K562 (cell line): ENCODE data around the gene HFE. TPM values are rescaled to one million over a fixed set of nuclear protein-coding genes. Genes with fewer than 3 reads are reported as not detected.

Experiments
- ARNT ChIP-seq, 2 experiments: fragments of 450-650 bp; IDR thresholded peaks; 2 replicates each; pipeline ENCODE4 v1.6.1; 2016; ENCODE audit warnings: mild to moderate bottlenecking in 1 of 2
- BCL6 ChIP-seq: fragments of 250-450 bp; sonication (Bioruptor Pico); IDR thresholded peaks from 2 replicates; pipeline ENCODE4 v1.4.0; 2020
- BCOR ChIP-seq: fragments of 450-650 bp; IDR thresholded peaks from 2 replicates; pipeline ENCODE4 v1.6.1; 2016
- CREM ChIP-seq: IDR thresholded peaks from 2 replicates; pipeline ENCODE4 v1.6.1; 2014; ENCODE audit warnings: antibody characterized with exemption, low read depth
- DACH1 ChIP-seq: fragments of 450-650 bp; IDR thresholded peaks from 2 replicates; pipeline ENCODE4 v1.6.1; 2018; ENCODE audit not compliant: partially characterized antibody
- GABPA ChIP-seq: fragments of 200-800 bp; sonication (Bioruptor generic); conservative IDR thresholded peaks from 2 replicates; pipeline ENCODE4 v1.6.1; 2016; ENCODE audit warnings: low read depth, missing genetic modification characterization, missing compliant biosample characterization
- PTTG1 ChIP-seq: fragments of 450-650 bp; IDR thresholded peaks from 2 replicates; pipeline ENCODE4 v1.6.1; 2016; ENCODE audit warnings: low read depth, mild to moderate bottlenecking, missing genetic modification characterization, missing compliant biosample characterization
- polyA plus RNA-seq, 8 experiments: library from polyadenylated mRNA; depleted of rRNA in 4 of 8; stranded (reverse) in 5 of 8; unstranded in 3 of 8; fragments of >200 nt; fragmentation: Nextera tagmentation in 2 of 8; fragmentation: Illumina TruSeq in 1 of 8; extraction: Ambion mirVana in 2 of 8; extraction: Trizol in 1 of 8; gene quantifications; 2 replicates each; pipeline versions ENCODE4 v1.2.1 to v1.2.3, GENCODE V29; 2011 to 2014; ENCODE audit warnings: inconsistent platforms in 1 of 8, missing spikeins in 1 of 8
- total RNA-seq, 7 experiments: library from RNA; depleted of rRNA in 6 of 7; stranded (reverse); fragments of >200 nt in 6 of 7; fragmentation: Illumina TruSeq in 2 of 7; extraction: Trizol in 2 of 7; gene quantifications; 2 replicates each; pipeline versions ENCODE4 v1.2.1 to v1.2.3, GENCODE V29; 2011 to 2021; ENCODE audit warnings: low replicate concordance in 1 of 7
- TF ChIP-seq, protein P1 (sequence below): fragments of 150-350 bp; IDR thresholded peaks from 2 replicates; pipeline ENCODE4 v1.6.1; 2014; ENCODE audit warnings: low read depth, mild to moderate bottlenecking, low read length, borderline replicate concordance
- TF ChIP-seq, protein P2 (sequence below): fragments of 250-450 bp; sonication (Bioruptor Pico); IDR thresholded peaks from 2 replicates; pipeline ENCODE4 v1.5.0; 2021; ENCODE audit warnings: mild to moderate bottlenecking, moderate library complexity
- TF ChIP-seq, protein P3 (sequence below): sonication (generic); formaldehyde crosslinking; IDR thresholded peaks from 2 replicates; pipeline ENCODE4 v1.8.0; 2022; ENCODE audit warnings: missing genetic modification reagents, mild to moderate bottlenecking, borderline replicate concordance

HFE gene
- total and polyA plus RNA-seq, 9 of the 15 experiments (the other 6 are each of a cell fraction or from before 2014, with no cell fraction given) = 0.14 to 1.2 (median 0.76) TPM

DNA sequence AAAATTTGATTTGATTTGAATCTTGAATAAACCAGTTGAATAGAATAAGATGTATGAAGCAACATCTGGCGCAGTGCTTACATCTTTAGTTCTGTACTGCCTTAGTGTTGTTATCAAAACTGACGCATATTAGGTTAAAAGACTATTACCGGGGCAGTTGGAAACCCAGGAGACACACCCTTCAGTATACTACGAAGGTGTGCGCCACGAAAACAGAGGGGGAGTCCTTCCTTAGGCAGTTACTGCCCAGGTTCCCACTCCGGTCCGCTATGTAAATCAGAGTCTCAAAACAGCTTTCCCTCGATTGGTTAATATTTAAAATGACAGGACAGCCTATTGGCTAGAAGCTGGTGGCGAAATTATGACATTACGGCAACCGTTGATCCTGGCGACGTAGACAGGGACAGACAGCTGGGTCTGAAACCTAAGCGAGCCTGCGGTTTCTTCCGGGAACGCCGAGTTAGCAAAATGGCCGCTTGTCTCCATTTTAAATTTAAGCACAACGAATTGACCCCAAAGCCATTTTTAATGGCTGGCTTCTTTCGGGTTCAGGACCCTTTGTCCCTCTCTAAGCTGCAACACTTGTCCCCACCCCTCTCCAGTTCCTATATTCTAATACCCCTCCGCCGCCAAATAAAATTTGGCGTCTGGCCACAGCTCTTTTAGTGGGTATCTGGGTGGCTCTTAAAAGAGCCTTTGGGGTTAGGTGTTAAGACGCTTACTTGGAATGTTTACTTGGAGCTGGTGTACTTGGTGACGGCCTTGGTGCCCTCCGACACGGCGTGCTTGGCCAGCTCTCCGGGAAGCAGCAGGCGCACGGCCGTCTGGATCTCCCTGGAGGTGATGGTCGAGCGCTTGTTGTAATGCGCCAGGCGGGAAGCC lies 35.8 kb downstream of the HFE start (continued):
- TF ChIP-seq, protein P1, sequence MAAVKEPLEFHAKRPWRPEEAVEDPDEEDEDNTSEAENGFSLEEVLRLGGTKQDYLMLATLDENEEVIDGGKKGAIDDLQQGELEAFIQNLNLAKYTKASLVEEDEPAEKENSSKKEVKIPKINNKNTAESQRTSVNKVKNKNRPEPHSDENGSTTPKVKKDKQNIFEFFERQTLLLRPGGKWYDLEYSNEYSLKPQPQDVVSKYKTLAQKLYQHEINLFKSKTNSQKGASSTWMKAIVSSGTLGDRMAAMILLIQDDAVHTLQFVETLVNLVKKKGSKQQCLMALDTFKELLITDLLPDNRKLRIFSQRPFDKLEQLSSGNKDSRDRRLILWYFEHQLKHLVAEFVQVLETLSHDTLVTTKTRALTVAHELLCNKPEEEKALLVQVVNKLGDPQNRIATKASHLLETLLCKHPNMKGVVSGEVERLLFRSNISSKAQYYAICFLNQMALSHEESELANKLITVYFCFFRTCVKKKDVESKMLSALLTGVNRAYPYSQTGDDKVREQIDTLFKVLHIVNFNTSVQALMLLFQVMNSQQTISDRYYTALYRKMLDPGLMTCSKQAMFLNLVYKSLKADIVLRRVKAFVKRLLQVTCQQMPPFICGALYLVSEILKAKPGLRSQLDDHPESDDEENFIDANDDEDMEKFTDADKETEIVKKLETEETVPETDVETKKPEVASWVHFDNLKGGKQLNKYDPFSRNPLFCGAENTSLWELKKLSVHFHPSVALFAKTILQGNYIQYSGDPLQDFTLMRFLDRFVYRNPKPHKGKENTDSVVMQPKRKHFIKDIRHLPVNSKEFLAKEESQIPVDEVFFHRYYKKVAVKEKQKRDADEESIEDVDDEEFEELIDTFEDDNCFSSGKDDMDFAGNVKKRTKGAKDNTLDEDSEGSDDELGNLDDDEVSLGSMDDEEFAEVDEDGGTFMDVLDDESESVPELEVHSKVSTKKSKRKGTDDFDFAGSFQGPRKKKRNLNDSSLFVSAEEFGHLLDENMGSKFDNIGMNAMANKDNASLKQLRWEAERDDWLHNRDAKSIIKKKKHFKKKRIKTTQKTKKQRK = no peak
- TF ChIP-seq, protein P2, sequence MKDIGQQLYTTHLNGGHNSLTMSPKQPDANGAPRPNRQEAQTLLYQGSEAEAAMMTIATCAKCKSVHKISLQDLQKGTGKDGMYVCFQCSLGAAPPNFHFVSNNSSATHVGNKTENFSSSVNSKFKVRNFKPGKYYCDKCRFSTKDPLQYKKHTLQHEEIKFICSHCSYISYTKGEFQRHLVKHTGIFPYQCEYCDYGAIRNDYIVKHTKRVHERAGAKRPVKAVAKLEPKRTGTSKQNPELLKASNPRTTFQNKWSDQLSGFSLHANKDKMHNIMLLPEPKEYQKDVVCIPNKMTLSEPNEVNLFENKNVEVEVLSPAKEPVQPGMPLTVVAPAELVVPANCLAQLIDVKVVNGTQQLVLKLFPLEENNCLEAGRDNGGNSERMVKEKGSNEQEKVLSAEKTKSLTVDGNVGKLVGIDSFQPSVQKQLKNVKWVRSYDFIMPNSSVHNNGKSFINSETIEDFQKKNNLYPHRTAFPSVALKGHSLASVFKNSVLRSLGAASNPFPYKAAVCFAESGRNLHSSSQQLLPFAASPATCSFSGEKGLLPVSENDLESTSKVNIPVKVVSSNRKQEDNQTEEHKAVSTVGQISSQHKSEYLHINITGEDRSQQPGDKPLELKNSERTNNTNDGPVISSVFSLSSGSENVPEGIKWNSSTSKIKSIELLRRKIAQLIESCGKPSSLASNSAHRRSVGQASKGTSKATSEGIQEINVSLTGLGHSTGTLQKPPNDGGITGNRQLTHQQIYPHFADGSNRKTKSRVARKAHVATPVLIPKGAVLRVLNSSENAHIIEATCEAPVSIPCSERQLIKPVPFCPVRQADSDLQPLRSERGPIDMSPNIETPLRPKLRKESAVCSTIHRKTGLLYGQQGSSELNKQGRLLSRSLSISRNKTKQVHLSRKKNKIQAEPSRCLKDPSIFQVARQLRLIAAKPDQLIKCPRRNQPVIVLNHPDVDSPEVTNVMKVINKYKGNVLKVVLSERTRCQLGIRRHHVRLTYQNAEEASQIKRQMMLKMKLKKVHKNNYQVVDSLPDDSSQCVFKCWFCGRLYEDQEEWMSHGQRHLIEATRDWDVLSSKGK (CRISPR knock-in tag) = no peak
- TF ChIP-seq, protein P3, sequence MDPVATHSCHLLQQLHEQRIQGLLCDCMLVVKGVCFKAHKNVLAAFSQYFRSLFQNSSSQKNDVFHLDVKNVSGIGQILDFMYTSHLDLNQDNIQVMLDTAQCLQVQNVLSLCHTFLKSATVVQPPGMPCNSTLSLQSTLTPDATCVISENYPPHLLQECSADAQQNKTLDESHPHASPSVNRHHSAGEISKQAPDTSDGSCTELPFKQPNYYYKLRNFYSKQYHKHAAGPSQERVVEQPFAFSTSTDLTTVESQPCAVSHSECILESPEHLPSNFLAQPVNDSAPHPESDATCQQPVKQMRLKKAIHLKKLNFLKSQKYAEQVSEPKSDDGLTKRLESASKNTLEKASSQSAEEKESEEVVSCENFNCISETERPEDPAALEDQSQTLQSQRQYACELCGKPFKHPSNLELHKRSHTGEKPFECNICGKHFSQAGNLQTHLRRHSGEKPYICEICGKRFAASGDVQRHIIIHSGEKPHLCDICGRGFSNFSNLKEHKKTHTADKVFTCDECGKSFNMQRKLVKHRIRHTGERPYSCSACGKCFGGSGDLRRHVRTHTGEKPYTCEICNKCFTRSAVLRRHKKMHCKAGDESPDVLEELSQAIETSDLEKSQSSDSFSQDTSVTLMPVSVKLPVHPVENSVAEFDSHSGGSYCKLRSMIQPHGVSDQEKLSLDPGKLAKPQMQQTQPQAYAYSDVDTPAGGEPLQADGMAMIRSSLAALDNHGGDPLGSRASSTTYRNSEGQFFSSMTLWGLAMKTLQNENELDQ (CRISPR knock-in tag) = no peak; the same call in 1 of the 2 replicates
- TF ChIP-seq CREM (peak; percentile 93), DACH1 (peak; percentile 47), BCOR (no peak; the same call in 1 of the 2 replicates), PTTG1 (tag) (peak; percentile 24; the same call in 1 of the 2 replicates), BCL6 (0 out of 2 replicates have a peak, but pooled peaks have one; percentile 46), ARNT (IDR thresholded peaks at IDR 0.05) (peak in 1 of 2 experiments; percentile 17; a peak in 2 of 4 replicates), GABPA (tag) (0 out of 2 replicates have a peak, but pooled peaks have one; percentile 17)
